NCI-H2081 (cell line): Measurements from ENCODE around the gene FRS2.
"Not testable (repeated sequence)": the region's sequence is repeated elsewhere in the genome, so short reads cannot be mapped to it uniquely, and the experiment has no call there.

Experiments used
- DNase-seq, 2 experiments: peaks; one replicate each; lab custom pipeline; 2025; lab: John Stamatoyannopoulos, UW

FRS2 gene

GRCh38 chr12:69580074-69580473 lies 109.9 kb downstream of the FRS2 start:
- no peak for DNase-seq

- DNase-seq: no peak
Measured at GRCh38 chr12:69583203-69583602, 113.0 kb downstream of the FRS2 start.

- peak; percentile 98 for DNase-seq
Measured at GRCh38 chr12:69585189-69586062, 115.2 kb downstream of the FRS2 start, which contains the start of gene CCT2. Gene CCT2 (plus strand): TSS chr12:69585459. CDS start chr12:69585522, 63 bp downstream.

- no peak for DNase-seq
Measured at GRCh38 chr12:69588527-69588926, 118.3 kb downstream of the FRS2 start.

- DNase-seq: no peak
Measured at GRCh38 chr12:69589082-69589481, 118.9 kb downstream of the FRS2 start.

- DNase-seq: no peak
Measured at GRCh38 chr12:69595689-69596088, 125.5 kb downstream of the FRS2 start.

GRCh38 chr12:69598174-69598753 lies 128.1 kb downstream of the FRS2 start:
- no peak for DNase-seq

GRCh38 chr12:69600804-69601203 lies 130.6 kb downstream of the FRS2 start:
- DNase-seq: no peak

- no peak for DNase-seq
Measured at GRCh38 chr12:69601962-69602685, 131.9 kb downstream of the FRS2 start.

GRCh38 chr12:69602954-69603353 lies 132.8 kb downstream of the FRS2 start:
- no peak for DNase-seq

- DNase-seq: not testable (repeated sequence)
Measured at GRCh38 chr12:69603556-69603955, 133.4 kb downstream of the FRS2 start.

- DNase-seq: not testable (repeated sequence)
Measured at GRCh38 chr12:69604275-69604674, 134.1 kb downstream of the FRS2 start.

- DNase-seq: no peak
Measured at GRCh38 chr12:69608114-69608513, 137.9 kb downstream of the FRS2 start.

- no peak for DNase-seq
Measured at GRCh38 chr12:69610126-69610525, 139.9 kb downstream of the FRS2 start.

GRCh38 chr12:69610729-69611128 lies 140.5 kb downstream of the FRS2 start, which contains the start of gene LRRC10:
Gene LRRC10 (minus strand): TSS chr12:69610907. CDS start chr12:69610838, 69 bp downstream.
- DNase-seq: no peak

- DNase-seq: no peak
Measured at GRCh38 chr12:69613351-69613750, 143.2 kb downstream of the FRS2 start.

GRCh38 chr12:69616025-69616424 lies 145.8 kb downstream of the FRS2 start:
- no peak for DNase-seq

GRCh38 chr12:69619050-69619449 lies 148.9 kb downstream of the FRS2 start:
- DNase-seq: no peak

- DNase-seq: no peak
Measured at GRCh38 chr12:69620077-69620476, 149.9 kb downstream of the FRS2 start.

GRCh38 chr12:69620921-69621320 lies 150.7 kb downstream of the FRS2 start:
- DNase-seq: no peak

- no peak for DNase-seq
Measured at GRCh38 chr12:69621551-69621950, 151.4 kb downstream of the FRS2 start.

GRCh38 chr12:69623970-69624369 lies 153.8 kb downstream of the FRS2 start:
- peak; percentile 79 to 94 for DNase-seq

GRCh38 chr12:69627501-69627900 lies 157.3 kb downstream of the FRS2 start:
- no peak for DNase-seq
